ENCODE measurements around the gene GRM1. TPM values are rescaled to one million over a fixed set of nuclear protein-coding genes. Genes with fewer than 3 reads are reported as not detected.

Gene GRM1
- total and polyA plus RNA-seq, 2 donors (not counting 3 experiments of a cell fraction or from before 2014, with no cell fraction given): 0.07 TPM; not detected in 1

DNA sequence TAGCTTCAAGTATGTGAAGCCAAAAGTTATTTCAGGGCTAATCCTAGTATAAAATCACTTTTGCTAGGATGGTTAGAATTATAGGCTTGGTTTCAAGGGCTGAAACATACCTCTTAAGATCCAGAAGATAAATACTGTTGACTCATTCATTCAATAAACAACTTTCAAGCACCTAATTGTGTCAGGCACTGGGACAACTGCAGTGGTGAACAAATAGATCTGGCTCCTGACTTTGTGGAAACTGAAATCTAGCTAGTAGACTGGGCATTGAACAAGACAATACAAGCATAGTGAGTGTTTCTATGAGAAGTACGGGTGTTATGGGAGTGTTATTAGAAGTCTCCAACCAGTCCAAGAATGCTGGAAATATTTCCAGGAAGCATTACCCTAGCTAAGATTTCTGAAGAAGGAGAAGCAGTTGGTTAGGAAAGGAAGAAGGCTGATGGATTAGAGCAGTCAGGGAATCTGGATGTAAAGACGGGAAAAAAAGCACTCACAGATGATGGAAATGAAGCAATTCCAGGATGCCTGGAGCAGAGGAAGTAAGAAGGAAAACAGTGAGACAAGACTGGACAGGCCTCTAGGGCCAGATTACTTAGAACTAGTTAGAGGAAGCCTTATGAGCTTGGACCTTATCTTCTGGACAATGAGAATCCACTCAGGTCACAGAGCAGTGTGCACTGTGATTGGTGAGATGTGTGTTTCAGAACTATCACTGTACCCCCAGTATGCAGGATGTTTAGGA, 382.2 kb downstream of the GRM1 start:
- dilution Hi-C loops (cut with MboI; ENCODE audit: extremely low pct_ligation_motif_present, low sequenced_read_pairs): no loop called here
- no peaks in the 10 kb centered on the region for H3K4me1 ChIP-seq (ENCODE audit: control insufficient read depth, extremely low read depth, insufficient read depth, low read length)
- no peak overlapping the region for H3K9ac ChIP-seq (replicated peaks; ENCODE audit: extremely low read depth, insufficient read depth, low read length)
- H3K27me3 ChIP-seq (ENCODE audit: control insufficient read depth in 2 of 2, insufficient read depth in 2 of 2, low read length in 2 of 2): no peaks in the 10 kb centered on the region
- ChIA-PET CTCF (no interaction called here), POLR2A (no interaction called here)
- TF ChIP-seq GATA2 (IDR thresholded peaks at IDR 0.05; ENCODE audit: insufficient read depth, insufficient read length, low read depth, low read length) (no peak), EZH2 (IDR thresholded peaks at IDR 0.05; ENCODE audit: borderline replicate concordance, low read depth, low read length, severe bottlenecking) (no peak), MYC (IDR thresholded peaks at IDR 0.05; ENCODE audit: low read depth, low read length) (no peak), CTCF (IDR thresholded peaks at IDR 0.05; ENCODE audit: extremely low read depth in 1 of 2, insufficient read depth in 1 of 2, low read depth in 1 of 2, low read length in 2 of 2) (no peak), FOS (IDR thresholded peaks at IDR 0.05; ENCODE audit: borderline replicate concordance, insufficient read depth, low read length) (no peak), POLR2A (IDR thresholded peaks at IDR 0.05; ENCODE audit: low read depth, low read length) (no peak), JUN (IDR thresholded peaks at IDR 0.05; ENCODE audit: borderline replicate concordance, insufficient read depth, insufficient read length, low read depth) (no peak), POLR2AphosphoS5 (IDR thresholded peaks at IDR 0.05; ENCODE audit: insufficient read depth, low read depth, low read length) (no peak)
- TF ChIP-seq, protein P1, sequence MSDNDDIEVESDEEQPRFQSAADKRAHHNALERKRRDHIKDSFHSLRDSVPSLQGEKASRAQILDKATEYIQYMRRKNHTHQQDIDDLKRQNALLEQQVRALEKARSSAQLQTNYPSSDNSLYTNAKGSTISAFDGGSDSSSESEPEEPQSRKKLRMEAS (IDR thresholded peaks at IDR 0.05; ENCODE audit: insufficient read depth, insufficient read length): no peak
- no TSS peak for BruUV-seq (replicated peaks)
- no peak overlapping the region for H2AFZ ChIP-seq (ENCODE audit: low read depth, low read length)
- FAIRE-seq (no peak), DNase-seq (ENCODE audit: low read depth, low spot score) (no peak)
- H3K9me1 ChIP-seq (replicated peaks; ENCODE audit: control insufficient read depth, extremely low read depth, insufficient read depth, low read length): no peaks in the 10 kb centered on the region
- H3K4me2 ChIP-seq (ENCODE audit: insufficient read depth, low read length): no peak overlapping the region
- H3K27ac ChIP-seq (ENCODE audit: insufficient read depth, low read depth, low read length): no peak overlapping the region
- no peaks in the 10 kb centered on the region for H3K36me3 ChIP-seq (ENCODE audit: control insufficient read depth in 2 of 2, extremely low read depth in 1 of 2, insufficient read depth in 2 of 2, low read length in 2 of 2)
- no peak overlapping the region for H3K4me3 ChIP-seq (replicated peaks in 1 of 3; ENCODE audit: insufficient read depth in 1 of 3, low read depth in 1 of 3, low read length in 3 of 3)
- intact Hi-C loops (cut with micrococcal nuclease): no loop called here
- H4K20me1 ChIP-seq (replicated peaks; ENCODE audit: control insufficient read depth, extremely low read depth, insufficient read depth, low read length): no peaks in the 10 kb centered on the region
- H3K9me3 ChIP-seq (replicated peaks; ENCODE audit: control insufficient read depth, insufficient read depth, low read length): no peaks in the 10 kb centered on the region
- no peaks in the 10 kb centered on the region for H3K79me2 ChIP-seq (ENCODE audit: control insufficient read depth, insufficient read depth, low read length)

Measured in endothelial cell of umbilical vein (primary cell).